NCI-H1105 treated with DMSO at 0.1 percent for 48 hours (cell line): ENCODE measurements around the gene FAM47B.

ENCODE experiments used
- DNase-seq: peaks from one replicate; lab custom pipeline; 2025; lab: John Stamatoyannopoulos, UW

The FAM47B gene

GRCh38 chrX:34942496-34942895 is at the start of gene FAM47B:
FAM47B (plus strand) TSS chrX:34942796; CDS start chrX:34942832, 36 bp downstream.
- no peak for DNase-seq

DNA sequence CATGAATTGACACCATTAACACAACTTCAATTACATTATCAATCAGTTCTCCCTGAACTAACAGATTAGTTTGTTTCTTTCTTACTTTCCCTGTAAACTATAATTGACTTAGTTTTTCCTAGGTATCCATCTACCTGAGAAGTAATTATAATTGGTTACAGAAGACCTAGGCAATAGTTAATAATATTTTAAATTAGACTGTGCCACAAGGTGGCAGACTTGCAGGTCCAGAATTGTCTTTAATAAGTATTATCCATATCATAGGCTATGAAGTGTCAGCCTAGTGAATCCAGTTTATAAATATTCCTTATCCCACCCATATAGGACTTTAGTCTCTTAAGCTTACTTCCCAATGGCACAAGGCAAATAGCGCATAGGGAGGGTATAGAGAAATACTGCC is 48.9 kb upstream of the FAM47B start:
- no peak for DNase-seq

- DNase-seq: no peak
Observed at GRCh38 chrX:34900691-34901090, 41.9 kb upstream of the FAM47B start.

GRCh38 chrX:34901761-34902160 is 40.8 kb upstream of the FAM47B start:
- DNase-seq: no peak

DNA sequence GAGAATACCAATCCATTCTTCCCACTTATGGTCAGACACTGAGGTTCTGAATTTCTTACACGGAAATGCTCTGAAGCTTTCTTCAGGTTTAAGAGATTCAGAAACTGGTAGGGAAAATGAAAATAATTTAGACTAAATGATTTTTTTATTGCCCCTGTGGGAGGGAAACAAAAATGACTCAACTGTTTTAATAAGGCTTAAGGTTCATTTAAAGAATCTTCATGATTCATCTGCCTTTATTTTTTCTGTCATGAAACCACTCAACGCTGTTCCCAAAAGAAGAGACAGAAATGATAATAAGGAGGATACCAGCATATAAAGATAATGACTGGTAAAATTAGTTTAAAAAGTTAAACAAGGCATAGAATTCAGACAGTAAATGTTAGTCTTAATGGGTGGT is 39.3 kb upstream of the FAM47B start:
- DNase-seq: no peak

- DNase-seq: no peak
Observed at GRCh38 chrX:34909151-34909550, 33.4 kb upstream of the FAM47B start.

DNA sequence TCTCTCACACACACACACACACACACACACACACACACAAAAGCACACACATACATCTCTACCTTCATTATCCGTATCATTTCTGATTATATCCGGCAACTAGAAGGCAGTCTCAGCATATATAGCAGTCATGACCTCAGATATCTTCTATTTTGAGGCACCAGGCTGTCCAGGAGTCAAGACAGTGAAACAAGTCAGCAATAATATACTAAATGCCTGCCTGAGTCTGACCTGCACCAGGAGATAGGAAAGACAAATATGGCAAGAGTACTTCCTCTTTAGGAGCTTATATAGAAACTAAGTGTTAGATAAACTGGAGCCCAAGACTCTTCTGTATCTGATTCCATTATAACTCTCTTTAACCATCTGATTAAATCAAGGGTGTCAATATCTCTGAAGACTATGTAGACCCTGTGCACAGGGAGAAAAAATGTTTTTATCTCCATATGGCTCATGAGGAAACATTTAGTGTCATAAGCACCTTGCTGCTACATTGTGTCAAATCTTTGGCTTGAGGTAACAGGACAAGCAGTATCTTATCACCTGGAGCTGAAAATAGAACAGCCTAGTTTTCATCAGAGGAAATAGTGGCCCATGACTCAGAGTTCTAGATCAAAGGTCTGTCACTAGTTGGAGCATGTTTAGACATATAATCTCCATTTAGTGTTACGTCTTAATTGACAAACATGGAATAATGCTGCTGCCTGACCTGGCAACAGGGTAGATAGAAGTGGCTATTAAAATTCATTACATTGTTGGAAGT is 27.0 kb upstream of the FAM47B start:
- DNase-seq: no peak

GRCh38 chrX:34917146-34917545 is 25.4 kb upstream of the FAM47B start:
- DNase-seq: no peak

GRCh38 chrX:34918091-34918736 is 24.4 kb upstream of the FAM47B start:
- no peak for DNase-seq

- peak; percentile 5 for DNase-seq
Observed at GRCh38 chrX:34918856-34919255, 23.7 kb upstream of the FAM47B start.

DNA sequence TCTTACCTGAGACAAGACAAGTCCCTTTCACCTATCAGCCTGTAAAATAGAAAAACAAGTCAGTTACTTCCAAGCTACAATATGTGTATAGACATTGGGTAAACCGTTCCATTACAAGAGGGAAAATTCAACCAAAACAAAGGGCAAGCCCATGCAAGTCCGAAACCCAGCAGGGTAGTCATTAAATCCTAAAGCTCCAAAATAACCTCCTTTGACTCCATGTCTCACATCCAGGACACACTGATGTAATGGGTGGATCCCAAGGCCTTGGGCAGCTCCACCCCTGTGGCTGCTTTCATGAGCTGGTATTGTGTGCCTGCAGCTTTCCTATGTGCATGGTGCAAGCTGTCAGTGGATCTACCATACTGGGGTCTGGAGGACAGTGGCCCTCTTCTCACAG is 14.7 kb upstream of the FAM47B start:
- no peak for DNase-seq

GRCh38 chrX:34943235-34943634 is 639 bp downstream of the FAM47B start:
- no peak for DNase-seq

- DNase-seq: no peak
Observed at GRCh38 chrX:34956916-34957315, 14.3 kb downstream of the FAM47B start.

GRCh38 chrX:34961662-34962061 is 19.1 kb downstream of the FAM47B start:
- no peak for DNase-seq

- no peak for DNase-seq
Observed at GRCh38 chrX:34972206-34972605, 29.6 kb downstream of the FAM47B start.

- no peak for DNase-seq
Observed at GRCh38 chrX:34978171-34978570, 35.6 kb downstream of the FAM47B start.

DNA sequence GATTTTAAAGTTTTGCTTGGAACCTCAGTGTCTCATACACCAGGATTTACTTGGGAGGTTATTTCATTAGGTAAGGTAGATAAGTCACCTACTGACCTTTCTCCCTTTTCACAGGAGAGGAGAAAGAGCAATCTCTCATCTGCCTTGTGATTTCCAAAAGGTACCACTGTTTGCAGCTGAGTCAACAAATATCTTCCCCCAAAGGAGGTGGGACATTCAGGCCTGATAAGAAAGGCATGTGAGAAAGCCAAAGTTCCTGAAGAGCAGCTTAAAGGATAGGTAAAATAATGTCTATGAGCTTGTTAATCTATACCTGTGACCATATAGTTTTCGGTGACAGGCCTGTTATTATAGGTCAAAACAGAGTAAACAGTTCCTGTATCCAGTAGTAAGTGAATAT is 45.0 kb downstream of the FAM47B start:
- no peak for DNase-seq
